ENCODE results near the gene PPP2R2C. TPM values are rescaled to one million over a fixed set of nuclear protein-coding genes. Genes with fewer than 3 reads are reported as not detected.

PPP2R2C gene
- total and polyA plus RNA-seq, 9 of the 15 experiments (the other 6 are each of a cell fraction or from before 2014, with no cell fraction given), result 0.04 to 0.06 TPM; not detected in 7

GRCh38 chr4:6517171-6517570 is 44.8 kb upstream of the PPP2R2C start (continued):
- TF ChIP-seq ZNF592 (IDR thresholded peaks at IDR 0.05) (no peak), ZKSCAN1 (IDR thresholded peaks at IDR 0.05; ENCODE audit: low read depth, low read length) (no peak)

- ChIA-PET CTCF (ENCODE audit: low intra/inter-chr PET ratio) (no interaction called here), POLR2A (no interaction called here)
- in situ Hi-C loops (cut with MboI) (no loop called here), intact Hi-C loops (cut with micrococcal nuclease) (no loop called here)
- Histone ChIP-seq H3K36me3 (ENCODE audit: control insufficient read depth, insufficient read depth, low read length) (no peaks in the 10 kb centered on the region), H3K4me1 (replicated peaks in 1 of 2; ENCODE audit: control insufficient read depth in 2 of 2, insufficient read depth in 2 of 2, low read length in 2 of 2) (no peaks in the 10 kb centered on the region), H4K20me1 (replicated peaks; ENCODE audit: control insufficient read depth, insufficient read depth, low read length) (0 out of 2 replicates have a peak, but pooled peaks cover 5% of the 10 kb centered on the region), H3K9me1 (ENCODE audit: control insufficient read depth, insufficient read depth, low read length) (no peaks in the 10 kb centered on the region), H3K9me3 (replicated peaks; ENCODE audit: control insufficient read depth, insufficient read depth, low read depth, low read length) (no peaks in the 10 kb centered on the region), H3K27ac (ENCODE audit: extremely low read depth, low read depth, low read length) (no peak overlapping the region), H3K4me3 (no peak overlapping the region), H3K4me2 (ENCODE audit: insufficient read depth, low read length) (no peak overlapping the region), H3K27me3 (ENCODE audit: control insufficient read depth in 2 of 2, insufficient read depth in 2 of 2, low read length in 2 of 2) (peaks cover 0 to 22% of the 10 kb centered on the region in 2 experiments; a peak in 3 of 5 replicates), H2AFZ (ENCODE audit: low read depth, low read length) (no peak overlapping the region), H3K79me2 (ENCODE audit: control insufficient read depth, insufficient read depth, low read length) (no peaks in the 10 kb centered on the region), H3K9ac (ENCODE audit: insufficient read depth in 1 of 2, low read depth in 2 of 2, low read length in 2 of 2) (no peak overlapping the region)
- TF ChIP-seq FOXP1 (CRISPR knock-in tag; IDR thresholded peaks at IDR 0.05) (no peak), ATF1 (CRISPR knock-in tag; IDR thresholded peaks at IDR 0.05) (no peak), ATF1 (tag; IDR thresholded peaks at IDR 0.05) (no peak)
- BruUV-seq (replicated peaks), result no TSS peak
- WGBS (ENCODE audit: insufficient coverage, low coverage, missing lambda C conversion rate), result 0% methylated on average over 8 of the region's 8 CpGs
- ATAC-seq (no peak), DNase-seq (ENCODE audit: extremely low read depth in 1 of 4, low spot score in 3 of 4) (no peak), FAIRE-seq (no peak)
Observed at GRCh38 chr4:6516762-6517161, 44.3 kb upstream of the PPP2R2C start.
